ENCODE results near the gene TRMT6.

DNA sequence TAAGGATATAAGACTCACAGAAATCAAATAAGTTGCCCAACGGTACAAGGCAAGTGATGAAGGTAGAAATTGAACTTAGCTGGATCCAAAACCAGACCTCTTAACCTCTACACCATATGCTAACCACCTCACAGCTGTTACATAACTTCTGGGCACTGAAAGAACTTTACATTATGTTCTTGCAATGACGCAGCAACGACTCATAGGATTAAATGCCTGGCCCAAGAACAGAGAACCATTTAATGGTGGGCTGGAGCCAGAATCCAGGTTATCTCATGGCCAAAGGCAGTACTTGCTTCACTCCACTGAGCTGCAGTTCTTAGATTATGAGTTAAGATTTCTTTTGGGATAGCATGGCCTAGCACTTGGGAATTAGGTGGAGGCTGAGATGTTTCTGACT lies 4.4 kb downstream of the TRMT6 start:
- no peak for TF ChIP-seq TAF1 (IDR thresholded peaks at IDR 0.05; ENCODE audit: low read depth)
- no peak for TF ChIP-seq ZBTB7A (IDR thresholded peaks at IDR 0.05; ENCODE audit: low read depth)
- TF ChIP-seq EGR1 (IDR thresholded peaks at IDR 0.05): no peak
- no peak for TF ChIP-seq CREB1 (IDR thresholded peaks at IDR 0.05; ENCODE audit: low read depth)
- TF ChIP-seq, protein P1, sequence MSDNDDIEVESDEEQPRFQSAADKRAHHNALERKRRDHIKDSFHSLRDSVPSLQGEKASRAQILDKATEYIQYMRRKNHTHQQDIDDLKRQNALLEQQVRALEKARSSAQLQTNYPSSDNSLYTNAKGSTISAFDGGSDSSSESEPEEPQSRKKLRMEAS (IDR thresholded peaks at IDR 0.05): no peak
- no peak for TF ChIP-seq NFIC (IDR thresholded peaks at IDR 0.05)
- TF ChIP-seq, protein P2, sequence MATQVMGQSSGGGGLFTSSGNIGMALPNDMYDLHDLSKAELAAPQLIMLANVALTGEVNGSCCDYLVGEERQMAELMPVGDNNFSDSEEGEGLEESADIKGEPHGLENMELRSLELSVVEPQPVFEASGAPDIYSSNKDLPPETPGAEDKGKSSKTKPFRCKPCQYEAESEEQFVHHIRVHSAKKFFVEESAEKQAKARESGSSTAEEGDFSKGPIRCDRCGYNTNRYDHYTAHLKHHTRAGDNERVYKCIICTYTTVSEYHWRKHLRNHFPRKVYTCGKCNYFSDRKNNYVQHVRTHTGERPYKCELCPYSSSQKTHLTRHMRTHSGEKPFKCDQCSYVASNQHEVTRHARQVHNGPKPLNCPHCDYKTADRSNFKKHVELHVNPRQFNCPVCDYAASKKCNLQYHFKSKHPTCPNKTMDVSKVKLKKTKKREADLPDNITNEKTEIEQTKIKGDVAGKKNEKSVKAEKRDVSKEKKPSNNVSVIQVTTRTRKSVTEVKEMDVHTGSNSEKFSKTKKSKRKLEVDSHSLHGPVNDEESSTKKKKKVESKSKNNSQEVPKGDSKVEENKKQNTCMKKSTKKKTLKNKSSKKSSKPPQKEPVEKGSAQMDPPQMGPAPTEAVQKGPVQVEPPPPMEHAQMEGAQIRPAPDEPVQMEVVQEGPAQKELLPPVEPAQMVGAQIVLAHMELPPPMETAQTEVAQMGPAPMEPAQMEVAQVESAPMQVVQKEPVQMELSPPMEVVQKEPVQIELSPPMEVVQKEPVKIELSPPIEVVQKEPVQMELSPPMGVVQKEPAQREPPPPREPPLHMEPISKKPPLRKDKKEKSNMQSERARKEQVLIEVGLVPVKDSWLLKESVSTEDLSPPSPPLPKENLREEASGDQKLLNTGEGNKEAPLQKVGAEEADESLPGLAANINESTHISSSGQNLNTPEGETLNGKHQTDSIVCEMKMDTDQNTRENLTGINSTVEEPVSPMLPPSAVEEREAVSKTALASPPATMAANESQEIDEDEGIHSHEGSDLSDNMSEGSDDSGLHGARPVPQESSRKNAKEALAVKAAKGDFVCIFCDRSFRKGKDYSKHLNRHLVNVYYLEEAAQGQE (IDR thresholded peaks at IDR 0.05; ENCODE audit: low read depth): no peak
- TF ChIP-seq TCF12 (IDR thresholded peaks at IDR 0.05; ENCODE audit: low read depth): no peak
